Ammon's horn (tissue), 1 donor: ENCODE measurements around the gene CLASP1.
"Not testable (repeated sequence)": the region's sequence is repeated elsewhere in the genome, so short reads cannot be mapped to it uniquely, and the experiment has no call there.

ENCODE experiments used
- DNase-seq: peaks from one replicate; pipeline ENCODE4 v3.0.0-alpha.2; 2016; ENCODE audit warnings: low spot score

Gene CLASP1

DNA sequence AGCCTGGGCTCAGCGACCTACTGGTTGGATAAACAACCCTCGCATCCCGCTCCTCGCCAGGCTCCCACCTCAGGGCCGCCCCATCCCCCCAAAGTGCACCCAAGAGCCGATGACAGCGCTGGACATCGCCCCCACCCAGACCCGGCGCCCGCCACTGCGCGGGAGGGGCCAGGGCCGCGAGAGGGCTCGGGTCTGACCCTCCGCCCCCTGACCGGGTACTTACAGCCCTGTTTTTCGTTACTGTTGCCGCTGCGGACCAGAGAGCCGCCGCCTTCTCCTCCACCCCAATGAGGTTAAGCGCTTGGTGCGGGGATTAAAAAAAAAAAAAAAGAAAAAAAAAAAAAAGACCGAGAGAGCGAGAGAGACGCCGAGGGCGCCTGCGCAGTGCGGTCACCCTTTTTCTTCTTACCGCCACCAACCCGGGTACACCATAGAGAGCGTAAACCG, at the start of gene CLASP1:
TSS of gene CLASP1 (minus strand) at position 314 of the 447 bp plus-strand sequence. CDS start 43,567 bp downstream, outside the sequence.
- DNase-seq: no peak

GRCh38 chr2:121698318-121698930, 49.2 kb upstream of the CLASP1 start:
- DNase-seq: no peak

GRCh38 chr2:121697108-121697631, 47.9 kb upstream of the CLASP1 start:
- no peak for DNase-seq

DNA sequence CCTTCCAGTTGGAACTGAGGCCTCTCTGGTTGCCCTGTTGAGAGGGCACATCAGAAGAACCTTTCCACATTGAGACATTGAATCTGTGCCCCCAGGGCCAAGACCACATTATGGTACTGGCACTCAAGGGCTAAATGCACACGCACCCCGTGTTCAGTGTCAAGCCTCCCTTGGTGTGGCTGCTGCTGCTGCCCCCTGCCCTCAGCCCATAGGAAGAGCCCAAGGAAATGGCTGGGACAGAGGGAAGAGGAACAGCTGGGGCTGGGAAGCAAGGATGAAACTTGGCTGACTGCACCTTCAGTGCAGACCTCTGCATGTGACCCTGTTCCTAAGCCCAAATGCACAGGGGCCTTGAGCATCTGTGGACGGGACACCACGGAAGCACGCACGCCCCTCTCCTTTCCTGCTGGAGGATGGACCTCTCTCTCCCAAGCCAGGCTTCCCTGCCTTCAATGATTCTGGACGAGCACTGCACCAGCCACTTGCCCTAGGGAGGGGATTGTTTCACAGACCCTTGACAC, 47.2 kb upstream of the CLASP1 start:
- no peak for DNase-seq

- no peak for DNase-seq
Observed at GRCh38 chr2:121695171-121695451, 45.8 kb upstream of the CLASP1 start.

GRCh38 chr2:121694398-121695170, 45.3 kb upstream of the CLASP1 start:
- DNase-seq: no peak

- not testable (repeated sequence) for DNase-seq
Observed at GRCh38 chr2:121690572-121690971, 41.3 kb upstream of the CLASP1 start.

DNA sequence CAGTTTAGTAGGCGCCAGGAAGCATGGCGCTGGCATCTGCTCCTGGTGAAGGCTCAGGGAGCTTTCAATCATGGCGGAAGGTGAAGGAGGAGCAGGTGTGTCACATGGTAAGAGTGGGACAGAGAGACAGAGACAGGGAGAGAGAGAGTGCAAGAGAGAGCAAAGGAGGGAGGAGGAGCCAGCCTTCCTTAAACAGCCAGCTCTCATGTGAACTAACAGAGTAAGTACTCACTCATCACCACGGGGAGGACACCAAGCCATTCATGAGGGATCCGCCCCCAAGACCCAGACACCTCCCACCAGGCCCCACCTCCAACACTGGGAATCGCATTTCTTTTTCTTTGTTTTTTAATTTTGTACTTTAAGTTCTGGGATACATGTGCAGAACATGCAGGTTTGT, 40.8 kb upstream of the CLASP1 start:
- no peak for DNase-seq

- DNase-seq: peak; percentile 63
Observed at GRCh38 chr2:121689356-121689755, 40.1 kb upstream of the CLASP1 start.

GRCh38 chr2:121688820-121689219, 39.6 kb upstream of the CLASP1 start:
- no peak for DNase-seq

DNA sequence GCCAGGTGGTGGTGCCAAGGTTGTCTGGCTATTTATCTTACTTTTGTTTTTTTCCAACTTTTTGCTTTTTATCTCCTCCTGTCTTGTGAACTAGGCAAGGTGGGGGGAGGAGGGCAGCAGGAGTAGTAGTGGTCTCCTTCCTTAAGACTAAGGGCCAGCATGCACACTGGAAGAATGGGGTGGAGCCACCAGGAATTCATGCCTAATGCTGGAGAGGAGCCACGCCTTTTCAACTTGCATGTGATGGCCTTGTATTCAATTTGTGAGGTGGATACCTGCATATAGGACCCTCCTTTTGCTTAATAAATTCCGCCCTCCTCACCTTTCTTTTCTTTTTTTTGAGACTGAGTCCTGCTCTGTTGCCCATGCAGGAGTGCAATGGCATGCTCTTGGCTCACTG, 37.6 kb upstream of the CLASP1 start:
- DNase-seq: no peak

DNA sequence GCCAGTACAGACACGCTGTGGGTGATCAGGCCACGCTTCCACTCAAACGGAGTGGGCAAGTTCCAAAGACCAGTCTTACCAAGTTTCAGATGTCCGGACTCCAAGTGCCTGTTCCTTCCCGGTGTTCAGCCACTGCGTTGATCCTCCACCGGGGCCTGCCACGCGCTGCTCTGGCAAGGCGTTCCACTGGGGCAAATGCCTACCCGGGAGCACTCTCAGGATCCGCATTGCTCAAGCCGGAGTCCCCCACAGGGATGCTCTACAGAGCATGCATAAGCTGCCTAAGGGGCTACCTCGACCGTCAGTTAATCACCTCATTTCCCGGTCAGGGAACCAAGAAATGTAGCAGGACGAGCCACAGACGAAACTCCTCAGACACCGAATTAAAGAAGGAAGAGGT, 37.0 kb upstream of the CLASP1 start:
- DNase-seq: no peak

DNA sequence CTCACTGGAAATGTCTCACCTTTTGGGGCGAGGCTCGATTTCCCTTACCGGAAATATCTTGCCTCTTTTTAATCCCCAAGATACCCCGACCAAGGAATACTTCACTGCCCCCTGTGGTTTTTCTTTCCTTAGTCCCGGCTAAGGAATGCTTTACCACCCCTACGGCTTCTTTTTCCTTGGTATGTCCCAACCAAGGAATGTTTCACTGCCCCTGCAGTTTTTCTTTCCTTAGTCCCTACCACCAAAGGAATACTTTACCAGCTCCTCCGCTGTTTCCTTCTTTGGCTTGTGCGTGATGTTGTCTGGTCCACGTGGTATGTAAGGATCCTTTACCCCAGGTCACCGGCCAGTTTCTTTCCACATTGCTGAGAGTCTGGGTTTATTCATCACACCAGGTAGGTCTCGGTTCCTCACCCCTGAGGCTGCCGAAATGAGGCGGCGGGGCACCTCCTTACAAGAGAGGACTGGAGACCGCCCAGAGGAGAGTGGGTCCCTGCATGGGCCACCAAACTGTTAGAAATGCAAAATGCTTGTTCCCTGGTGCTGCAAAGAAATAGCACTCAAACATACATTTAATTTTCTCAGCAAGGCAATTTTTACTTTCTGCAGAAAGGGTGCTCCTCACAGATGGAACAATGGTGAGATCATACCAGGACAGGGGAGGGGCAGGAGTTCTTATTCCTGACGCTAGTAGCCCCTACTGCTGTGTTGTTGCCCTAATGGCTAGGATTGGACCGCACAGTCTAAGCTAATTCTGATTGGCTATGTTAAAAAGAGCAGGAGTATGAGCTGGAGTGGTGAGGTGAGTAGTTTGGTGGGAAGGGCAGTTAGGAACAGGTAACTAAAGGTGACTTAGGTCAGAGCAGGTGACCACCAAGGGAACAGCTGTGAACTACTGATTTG, 33.4 kb upstream of the CLASP1 start:
- DNase-seq: no peak

- no peak for DNase-seq
Observed at GRCh38 chr2:121677855-121678254, 28.6 kb upstream of the CLASP1 start.

DNA sequence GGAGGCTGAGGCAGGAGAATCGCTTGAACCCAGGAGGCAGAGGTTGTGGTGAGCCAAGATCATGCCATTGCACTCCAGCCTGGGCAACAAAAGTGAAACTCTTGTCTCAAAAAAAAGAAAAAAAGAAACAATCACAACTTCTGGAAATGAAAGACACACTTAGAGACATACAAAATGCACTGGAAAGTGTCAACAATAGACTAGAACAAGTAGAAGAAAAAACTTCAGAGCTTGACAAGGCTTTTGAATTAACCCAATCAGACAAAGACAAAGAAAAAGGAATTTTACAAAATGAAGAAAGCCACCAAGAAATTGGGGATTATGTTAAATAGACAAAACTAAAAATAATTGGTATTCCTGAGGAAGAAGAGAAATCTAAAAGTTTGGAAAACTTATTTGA, 22.4 kb upstream of the CLASP1 start:
- DNase-seq: not testable (repeated sequence)

GRCh38 chr2:121670181-121670580, 20.9 kb upstream of the CLASP1 start:
- no peak for DNase-seq

DNA sequence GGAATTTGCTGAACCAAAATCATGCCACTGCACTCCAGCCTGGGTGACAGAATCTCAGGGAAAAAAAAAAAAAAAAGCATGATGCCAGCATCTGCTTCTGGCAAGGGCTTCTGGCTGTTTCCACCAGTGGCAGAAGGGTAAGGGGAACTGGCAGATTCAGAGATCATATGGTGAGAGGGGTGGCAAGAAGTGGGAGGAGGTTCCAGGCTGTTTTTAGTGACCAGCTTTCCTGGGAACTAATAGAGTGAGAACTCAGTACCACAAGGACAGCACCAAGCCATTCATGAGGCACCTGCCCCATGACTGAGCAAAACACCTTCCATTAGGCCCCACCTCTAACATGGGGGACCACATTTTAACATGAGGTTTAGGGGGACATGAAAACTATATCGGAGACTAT, 18.4 kb upstream of the CLASP1 start:
- no peak for DNase-seq

DNA sequence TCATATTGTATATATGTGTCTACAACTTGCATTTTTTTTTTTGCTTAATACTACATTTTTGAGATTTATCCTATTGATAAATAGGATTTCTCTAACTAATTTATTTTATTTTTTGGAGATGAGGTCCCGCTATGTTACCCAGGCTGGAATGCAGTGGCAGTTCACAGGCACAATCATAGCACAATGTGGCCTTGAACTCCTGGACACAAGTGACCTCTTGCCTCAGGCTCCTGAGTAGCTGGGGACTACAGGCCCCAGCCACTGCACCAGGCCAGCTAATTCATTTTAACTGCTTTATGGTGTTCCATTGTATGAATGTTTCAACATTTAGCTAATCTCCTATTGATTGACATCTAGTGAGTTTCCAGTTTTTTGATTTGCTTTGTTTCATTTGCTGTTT, 16.8 kb upstream of the CLASP1 start:
- DNase-seq: no peak

DNA sequence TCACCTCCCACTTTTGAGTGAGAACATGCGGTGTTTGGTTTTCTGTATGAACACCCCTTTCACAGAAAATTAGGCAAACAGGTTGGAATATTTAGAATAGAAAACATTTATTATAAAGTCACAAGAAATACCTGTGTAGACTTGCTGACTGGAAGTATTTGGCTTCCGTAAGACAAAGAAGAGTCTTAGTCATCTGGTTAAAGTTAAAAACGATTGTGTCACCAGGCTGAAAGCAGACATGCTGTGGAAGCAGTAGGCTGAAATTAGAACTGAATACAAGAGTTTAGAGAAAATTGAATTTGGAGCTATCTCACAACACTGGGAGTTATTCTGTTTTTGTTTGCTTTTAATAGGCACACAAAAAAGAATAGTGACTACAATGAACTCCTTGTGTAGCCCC, 16.2 kb upstream of the CLASP1 start:
- DNase-seq: peak; percentile 18

DNA sequence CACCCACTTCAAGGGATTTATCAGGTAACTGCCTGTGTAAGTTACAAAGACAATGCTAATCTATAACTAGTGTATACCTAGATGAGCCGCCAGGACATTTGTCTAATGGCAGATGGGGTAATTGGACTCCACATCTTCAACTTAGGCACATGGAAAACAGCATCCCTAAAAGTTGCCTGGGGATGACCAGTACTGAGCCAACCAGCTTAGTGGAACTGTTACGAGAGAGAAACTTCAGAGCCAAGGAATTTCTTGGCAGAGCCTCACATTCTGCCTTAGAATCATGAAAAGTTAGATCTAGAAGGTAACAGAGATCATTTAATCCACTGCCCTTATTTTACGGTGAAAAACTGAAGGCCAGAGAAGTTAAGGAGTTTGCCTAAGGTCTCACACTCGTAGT, 15.5 kb upstream of the CLASP1 start:
- DNase-seq: no peak

- DNase-seq: no peak
Observed at GRCh38 chr2:121664086-121664485, 14.8 kb upstream of the CLASP1 start.

DNA sequence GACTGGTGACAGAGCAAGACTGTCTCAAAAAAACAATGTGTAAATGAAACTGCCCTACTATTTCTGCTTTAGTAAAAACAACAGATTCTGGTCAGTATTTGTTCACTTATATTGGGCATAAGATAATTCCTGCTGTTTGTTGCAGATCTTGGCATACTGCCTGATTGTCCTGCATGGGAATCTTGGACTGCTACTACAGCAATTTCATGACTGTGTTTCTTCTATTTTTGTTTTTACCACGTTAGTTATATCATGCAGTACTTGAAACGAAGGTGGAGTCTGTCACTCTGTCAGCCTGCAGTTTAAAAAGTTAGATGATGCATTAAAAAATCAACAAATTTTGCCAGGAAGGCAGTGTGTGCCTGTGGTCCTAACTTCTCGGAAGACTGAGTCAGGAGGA, 14.2 kb upstream of the CLASP1 start:
- no peak for DNase-seq
